T47D (cell line): Measurements from ENCODE around the gene DYRK2.

Experiments used
- DNase-seq, 2 experiments: peaks; one replicate each; pipeline versions ENCODE4 v3.0.0 to v3.0.0-alpha.2; 2011 to 2012; ENCODE audit warnings: low read depth in 1 of 2, low spot score in 1 of 2
- JUND ChIP-seq: IDR thresholded peaks from 2 replicates; pipeline ENCODE4 v1.6.1; 2012; ENCODE audit warnings: low read depth
- in situ Hi-C: cut with HindIII; loops from 2 replicates; pipeline ENCODE4 v1.10.0; 2016; ENCODE audit warnings: low sequenced_read_pairs, low pct_unique_long_range_greater_than_20kb

The DYRK2 gene

GRCh38 chr12:67649570-67650387 is 1.2 kb downstream of the DYRK2 start:
- DNase-seq: peak in 1 of 2 experiments; percentile 43

GRCh38 chr12:67650388-67651131 is 2.0 kb downstream of the DYRK2 start:
- no peak for TF ChIP-seq JUND
- DNase-seq: no peak
- in situ Hi-C loops: no loop called here

More at GRCh38 chr12:67649570-67650387, 1.2 kb downstream of the DYRK2 start:
- in situ Hi-C loops: no loop called here
- no peak for TF ChIP-seq JUND

- TF ChIP-seq JUND: no peak
- in situ Hi-C loops: no loop called here
- peak; percentile 30 to 36 for DNase-seq
These were observed 2.7 kb downstream of the DYRK2 start for GRCh38 chr12:67651132-67651695.

GRCh38 chr12:67655829-67656228 is 7.3 kb downstream of the DYRK2 start:
- in situ Hi-C loops: no loop called here
- DNase-seq: no peak
- no peak for TF ChIP-seq JUND

GRCh38 chr12:67656251-67656650 is 7.7 kb downstream of the DYRK2 start:
- in situ Hi-C loops: no loop called here
- no peak for DNase-seq
- TF ChIP-seq JUND: no peak

DNA sequence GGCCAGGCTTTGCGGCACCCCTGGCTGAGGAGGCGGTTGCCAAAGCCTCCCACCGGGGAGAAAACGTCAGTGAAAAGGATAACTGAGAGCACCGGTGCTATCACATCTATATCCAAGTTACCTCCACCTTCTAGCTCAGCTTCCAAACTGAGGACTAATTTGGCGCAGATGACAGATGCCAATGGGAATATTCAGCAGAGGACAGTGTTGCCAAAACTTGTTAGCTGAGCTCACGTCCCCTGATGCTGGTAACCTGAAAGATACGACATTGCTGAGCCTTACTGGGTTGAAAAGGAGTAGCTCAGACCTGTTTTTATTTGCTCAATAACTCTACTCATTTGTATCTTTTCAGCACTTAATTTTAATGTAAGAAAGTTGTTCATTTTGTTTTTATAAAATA is 9.9 kb downstream of the DYRK2 start:
- in situ Hi-C loops: no loop called here

DNA sequence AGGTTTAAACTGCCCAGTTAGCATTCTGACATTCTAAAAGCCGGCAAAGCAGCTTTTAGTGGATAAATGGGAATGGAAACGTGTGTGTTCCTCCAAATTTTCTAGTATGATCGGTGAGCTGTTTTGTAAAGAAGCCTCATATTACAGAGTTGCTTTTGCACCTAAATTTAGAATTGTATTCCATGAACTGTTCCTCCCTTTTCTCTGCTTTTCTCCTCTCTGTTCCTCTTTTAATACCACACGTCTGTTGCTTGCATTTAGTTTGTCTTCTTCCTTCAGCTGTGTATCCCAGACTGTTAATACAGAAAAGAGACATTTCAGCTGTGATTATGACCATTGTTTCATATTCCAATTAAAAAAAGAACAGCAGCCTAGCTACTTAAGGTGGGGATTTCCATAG is 10.7 kb downstream of the DYRK2 start:
- TF ChIP-seq JUND: no peak
- in situ Hi-C loops: no loop called here
- DNase-seq: no peak

More for the DNA sequence above, 9.9 kb downstream of the DYRK2 start:
- no peak for DNase-seq
- no peak for TF ChIP-seq JUND

DNA sequence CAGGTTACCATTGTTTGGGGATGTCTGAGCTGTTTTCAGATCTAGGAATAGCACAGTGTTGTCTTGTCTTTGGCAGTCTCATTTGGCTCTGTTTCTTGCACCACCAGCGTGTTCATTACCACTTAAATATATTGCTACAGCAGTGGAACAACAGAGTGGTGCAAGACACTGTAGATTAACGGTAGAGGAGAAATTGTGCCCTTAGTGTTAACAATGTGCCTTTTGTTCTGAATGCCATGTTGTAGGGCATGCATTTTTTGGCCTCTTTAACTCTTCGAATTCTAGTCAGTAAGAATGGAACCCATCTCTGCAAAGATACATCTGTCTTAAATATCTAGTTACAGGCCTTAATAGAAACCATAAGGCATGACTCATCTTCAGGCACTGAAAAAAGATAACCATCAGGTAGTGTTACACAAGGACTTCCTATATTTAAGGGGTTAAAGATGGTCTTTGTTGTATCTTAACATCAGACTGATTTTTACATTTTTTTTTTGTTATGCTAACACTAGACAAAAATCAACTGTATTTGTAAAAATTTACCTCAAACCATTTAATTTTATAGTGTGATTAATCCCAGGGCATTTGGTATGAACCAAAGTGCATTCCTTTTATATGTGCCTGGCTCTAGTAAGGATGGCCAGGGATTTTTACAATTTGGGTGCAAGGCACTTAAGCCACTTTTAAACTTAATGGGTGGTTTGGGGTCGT is 12.9 kb downstream of the DYRK2 start:
- TF ChIP-seq JUND: no peak
- in situ Hi-C loops: no loop called here
- no peak for DNase-seq

DNA sequence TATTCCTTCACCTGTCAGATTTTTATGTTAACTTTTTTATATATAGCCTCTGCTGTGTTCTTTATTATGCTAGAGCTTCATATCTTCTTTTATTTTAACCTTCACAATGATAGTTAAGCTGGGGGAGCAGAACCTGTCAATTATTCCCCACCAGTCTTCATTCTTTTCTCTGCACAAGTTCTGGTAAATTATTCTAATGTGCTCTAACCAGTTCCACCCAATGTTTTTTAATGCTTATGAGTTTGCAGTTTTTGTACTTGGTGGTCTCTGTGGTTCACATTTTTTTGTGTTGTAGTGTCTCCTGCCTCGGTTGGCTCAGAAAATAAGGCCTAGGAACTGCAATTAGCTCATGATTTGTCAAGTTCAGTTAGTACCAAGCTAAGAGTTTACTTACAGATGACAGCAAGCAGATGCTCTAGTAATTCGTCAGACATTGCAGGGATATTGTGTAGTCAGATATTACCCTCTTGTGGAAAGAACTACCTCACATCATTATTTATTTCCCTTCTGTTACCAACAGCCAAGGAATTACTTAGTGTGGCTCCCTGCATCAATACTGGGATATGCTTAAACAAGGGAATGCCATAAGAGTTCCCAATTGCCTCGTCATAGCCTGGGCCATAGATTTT is 14.5 kb downstream of the DYRK2 start:
- no peak for DNase-seq
- in situ Hi-C loops: no loop called here
- TF ChIP-seq JUND: no peak

- in situ Hi-C loops: no loop called here
- no peak for TF ChIP-seq JUND
These were observed 15.6 kb downstream of the DYRK2 start for GRCh38 chr12:67664171-67664570.

DNA sequence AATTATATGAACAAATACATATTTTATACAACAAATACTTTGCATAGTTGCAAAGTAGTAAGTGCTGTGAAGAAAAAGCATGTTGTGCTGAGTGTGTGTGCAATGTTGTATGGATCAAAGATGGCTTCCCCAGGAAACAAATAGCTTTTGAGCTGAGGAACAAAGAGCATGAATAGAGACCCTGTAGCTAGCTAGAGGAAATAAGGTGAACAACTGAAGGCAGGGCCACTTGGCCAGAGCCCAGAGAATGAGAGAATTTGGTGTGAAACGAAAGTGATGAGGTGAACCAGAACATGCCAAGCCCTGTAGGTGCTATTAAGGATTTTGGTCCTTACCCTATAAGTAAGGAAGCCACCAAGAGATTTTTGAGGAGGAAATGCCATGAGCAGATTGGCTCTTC is 17.1 kb downstream of the DYRK2 start:
- in situ Hi-C loops: no loop called here
- no peak for DNase-seq
- TF ChIP-seq JUND: no peak

More at GRCh38 chr12:67664171-67664570, 15.6 kb downstream of the DYRK2 start:
- DNase-seq: no peak

GRCh38 chr12:67666605-67667004 is 18.1 kb downstream of the DYRK2 start:
- in situ Hi-C loops: no loop called here
- DNase-seq: no peak
- no peak for TF ChIP-seq JUND
